ENCODE measurements around the gene VPREB1. TPM values are rescaled to one million over a fixed set of nuclear protein-coding genes. Genes with fewer than 3 reads are reported as not detected.

VPREB1 gene
- total RNA-seq, 2 donors from 2014 or later, result not detected

- H3K4me1 ChIP-seq (ENCODE audit: control insufficient read depth, insufficient read depth, low read length), result no peaks in the 10 kb centered on the region
- no peak overlapping the region for H3K4me3 ChIP-seq (ENCODE audit: low read length)
- H3K36me3 ChIP-seq (ENCODE audit: control insufficient read depth, insufficient read depth, low read length), result no peaks in the 10 kb centered on the region
- Mint-ChIP-seq H3K9me3 (peaks cover 2% of the 10 kb centered on the region), H3K36me3 (ENCODE audit: low read depth) (no peaks in the 10 kb centered on the region), H3K4me3 (no peak overlapping the region), H3K27ac (no peak overlapping the region), H3K4me1 (no peaks in the 10 kb centered on the region), H3K27me3 (ENCODE audit: insufficient read depth) (peaks cover 99% of the 10 kb centered on the region)
- H3K9me3 ChIP-seq (ENCODE audit: control insufficient read depth, low read length), result peaks cover 5% of the 10 kb centered on the region
- no peak overlapping the region for H3K27ac ChIP-seq (ENCODE audit: low read depth, low read length)
- DNase-seq, result peak; percentile 9
- TF ChIP-seq CTCF (conservative IDR thresholded peaks at IDR 0.05), result no peak
- 71 to 93% methylated on average over 4 to 6 of the region's 6 CpGs for whole genome bisulfite sequencing, 2 experiments (ENCODE audit: insufficient coverage in 1 of 2, insufficient read length in 1 of 2)
- no peak overlapping the region for H3K9ac ChIP-seq (ENCODE audit: extremely low read depth, low read length, poor library complexity, severe bottlenecking)
- H3K27me3 ChIP-seq (ENCODE audit: control insufficient read depth, insufficient read depth, low read length, poor library complexity, severe bottlenecking), result peaks cover 92% of the 10 kb centered on the region
Observed at GRCh38 chr22:22229683-22230420, 14.7 kb upstream of the VPREB1 start.

GRCh38 chr22:22230438-22230837, 14.1 kb upstream of the VPREB1 start:
- DNase-seq, result peak; percentile 26
- H3K4me3 Mint-ChIP-seq, result no peak overlapping the region
- no peak overlapping the region for H3K27ac Mint-ChIP-seq
- H3K9me3 Mint-ChIP-seq, result peaks cover 2% of the 10 kb centered on the region
- no peak for TF ChIP-seq CTCF (conservative IDR thresholded peaks at IDR 0.05)
- peaks cover 3% of the 10 kb centered on the region for H3K4me1 Mint-ChIP-seq
- Histone ChIP-seq H3K9ac (ENCODE audit: extremely low read depth, low read length, poor library complexity, severe bottlenecking) (no peak overlapping the region), H3K4me3 (ENCODE audit: low read length) (no peak overlapping the region), H3K27me3 (ENCODE audit: control insufficient read depth, insufficient read depth, low read length, poor library complexity, severe bottlenecking) (peaks cover 86% of the 10 kb centered on the region), H3K9me3 (ENCODE audit: control insufficient read depth, low read length) (peaks cover 5% of the 10 kb centered on the region), H3K36me3 (ENCODE audit: control insufficient read depth, insufficient read depth, low read length) (no peaks in the 10 kb centered on the region), H3K4me1 (ENCODE audit: control insufficient read depth, insufficient read depth, low read length) (no peaks in the 10 kb centered on the region), H3K27ac (ENCODE audit: low read depth, low read length) (no peak overlapping the region)
- no peaks in the 10 kb centered on the region for H3K36me3 Mint-ChIP-seq (ENCODE audit: low read depth)
- peaks cover 99% of the 10 kb centered on the region for H3K27me3 Mint-ChIP-seq (ENCODE audit: insufficient read depth)
- 84% methylated on average over 7 of the region's 9 CpGs; no CpG with 5 or more reads in 1 of the 2 experiments for WGBS, 2 experiments (ENCODE audit: insufficient coverage in 1 of 2, insufficient read length in 1 of 2)

- Histone ChIP-seq H3K4me3 (ENCODE audit: low read length) (no peak overlapping the region), H3K9me3 (ENCODE audit: control insufficient read depth, low read length) (peaks cover 5% of the 10 kb centered on the region), H3K9ac (ENCODE audit: extremely low read depth, low read length, poor library complexity, severe bottlenecking) (no peak overlapping the region), H3K4me1 (ENCODE audit: control insufficient read depth, insufficient read depth, low read length) (peaks cover 3% of the 10 kb centered on the region), H3K36me3 (ENCODE audit: control insufficient read depth, insufficient read depth, low read length) (no peaks in the 10 kb centered on the region), H3K27me3 (ENCODE audit: control insufficient read depth, insufficient read depth, low read length, poor library complexity, severe bottlenecking) (peaks cover 59% of the 10 kb centered on the region), H3K27ac (ENCODE audit: low read depth, low read length) (no peak overlapping the region)
- peaks cover 5% of the 10 kb centered on the region for H3K4me1 Mint-ChIP-seq
- peaks cover 2% of the 10 kb centered on the region for H3K9me3 Mint-ChIP-seq
- H3K27me3 Mint-ChIP-seq (ENCODE audit: insufficient read depth), result peaks cover 99% of the 10 kb centered on the region
- DNase-seq, result peak; percentile 11
- no peak overlapping the region for H3K27ac Mint-ChIP-seq
- WGBS, 2 experiments (ENCODE audit: insufficient coverage in 1 of 2, insufficient read length in 1 of 2), result 87 to 93% methylated on average over 5 of the region's 5 CpGs
- no peaks in the 10 kb centered on the region for H3K36me3 Mint-ChIP-seq (ENCODE audit: low read depth)
- no peak overlapping the region for H3K4me3 Mint-ChIP-seq
- TF ChIP-seq CTCF (conservative IDR thresholded peaks at IDR 0.05), result no peak
Observed at GRCh38 chr22:22233081-22233480, 11.5 kb upstream of the VPREB1 start.
